LoVo (cell line): ENCODE results near the gene SLC45A2.
"Not testable (repeated sequence)": the region's sequence is repeated elsewhere in the genome, so short reads cannot be mapped to it uniquely, and the experiment has no call there.

Experiments used
- DNase-seq: peaks from one replicate; pipeline ENCODE4 v3.0.0-alpha.2; 2016; ENCODE audit warnings: low spot score

Gene SLC45A2

GRCh38 chr5:33966805-33967204 lies 17.7 kb downstream of the SLC45A2 start:
- no peak for DNase-seq

- no peak for DNase-seq
Observed at GRCh38 chr5:33964132-33964700, 20.3 kb downstream of the SLC45A2 start.

GRCh38 chr5:33958176-33958575 lies 26.3 kb downstream of the SLC45A2 start:
- DNase-seq, result no peak

GRCh38 chr5:33957577-33958150 lies 26.8 kb downstream of the SLC45A2 start:
- no peak for DNase-seq

GRCh38 chr5:33952175-33952574 lies 32.3 kb downstream of the SLC45A2 start:
- not testable (repeated sequence) for DNase-seq

GRCh38 chr5:33944543-33945132 lies 39.9 kb downstream of the SLC45A2 start:
- no peak for DNase-seq

- no peak for DNase-seq
Observed at GRCh38 chr5:33941090-33941489, 43.4 kb downstream of the SLC45A2 start.

- DNase-seq, result no peak
Observed at GRCh38 chr5:33939556-33940262, 44.8 kb downstream of the SLC45A2 start.

- no peak for DNase-seq
Observed at GRCh38 chr5:33938881-33939280, 45.6 kb downstream of the SLC45A2 start.

- no peak for DNase-seq
Observed at GRCh38 chr5:33938507-33938796, 46.0 kb downstream of the SLC45A2 start.

GRCh38 chr5:33937707-33938506 lies 46.6 kb downstream of the SLC45A2 start:
- DNase-seq, result no peak

- DNase-seq, result no peak
Observed at GRCh38 chr5:33937017-33937706, 47.3 kb downstream of the SLC45A2 start.

- no peak for DNase-seq
Observed at GRCh38 chr5:33936381-33937016, 48.0 kb downstream of the SLC45A2 start, which contains the start of gene RXFP3. Gene RXFP3 (plus strand): TSS chr5:33936386. CDS start chr5:33936741, 355 bp downstream.

GRCh38 chr5:33936004-33936380 lies 48.5 kb downstream of the SLC45A2 start:
- no peak for DNase-seq

GRCh38 chr5:33934176-33934575 lies 50.3 kb downstream of the SLC45A2 start:
- no peak for DNase-seq

GRCh38 chr5:33933723-33934169 lies 50.7 kb downstream of the SLC45A2 start:
- no peak for DNase-seq

- no peak for DNase-seq
Observed at GRCh38 chr5:33931136-33931535, 53.4 kb downstream of the SLC45A2 start.

- no peak for DNase-seq
Observed at GRCh38 chr5:33929925-33930690, 54.4 kb downstream of the SLC45A2 start.

GRCh38 chr5:33928283-33928682 lies 56.2 kb downstream of the SLC45A2 start:
- no peak for DNase-seq

GRCh38 chr5:33927685-33928084 lies 56.8 kb downstream of the SLC45A2 start:
- DNase-seq, result no peak

- no peak for DNase-seq
Observed at GRCh38 chr5:33925278-33925677, 59.2 kb downstream of the SLC45A2 start.
